Measurements from ENCODE around the gene C1orf167. TPM values are rescaled to one million over a fixed set of nuclear protein-coding genes. Genes with fewer than 3 reads are reported as not detected.

C1orf167 gene
- total and polyA plus RNA-seq, 2 of the 8 experiments (the other 6 are each of a cell fraction or from before 2014, with no cell fraction given): 0.70 to 1.3 TPM

- Histone ChIP-seq H3K9me3 (ENCODE audit: insufficient read depth in 2 of 2, low read depth in 1 of 2, low read length in 1 of 2) (no peaks in the 10 kb centered on the region), H2AK5ac (ENCODE audit: low read depth, low read length) (no peak overlapping the region), H2BK12ac (ENCODE audit: low read depth, low read length) (no peak overlapping the region), H2AFZ (ENCODE audit: low read length) (no peak overlapping the region), H3K27ac (ENCODE audit: low read depth, low read length) (no peak overlapping the region), H2BK15ac (ENCODE audit: low read length) (no peak overlapping the region), H3K4me1 (replicated peaks in 1 of 4; ENCODE audit: control insufficient read depth in 3 of 4, insufficient read depth in 4 of 4, low read length in 3 of 4) (no peaks in the 10 kb centered on the region), H3K18ac (ENCODE audit: extremely low read depth, low read length) (no peak overlapping the region), H3K23me2 (ENCODE audit: low read depth, low read length) (no peaks in the 10 kb centered on the region), H4K8ac (ENCODE audit: extremely low read depth, insufficient read depth, low read length) (no peak overlapping the region), H3K56ac (replicated peaks; ENCODE audit: insufficient read length, low read depth, low read length) (no peak overlapping the region), H3K4me3 (ENCODE audit: extremely low read depth in 1 of 4, insufficient read depth in 2 of 4, low read depth in 3 of 4, low read length in 4 of 4) (no peak overlapping the region), H4K20me1 (replicated peaks in 1 of 2; ENCODE audit: control insufficient read depth in 1 of 2, insufficient read depth in 2 of 2, low read length in 2 of 2) (no peaks in the 10 kb centered on the region), H3K79me1 (ENCODE audit: low read depth, low read length) (no peaks in the 10 kb centered on the region), H3K4me2 (ENCODE audit: insufficient read depth in 1 of 2, low read depth in 2 of 2, low read length in 2 of 2) (no peak overlapping the region), H4K5ac (ENCODE audit: insufficient read length, low read depth, low read length) (no peak overlapping the region), H2BK120ac (replicated peaks; ENCODE audit: low read depth, low read length) (no peak overlapping the region), H2BK20ac (ENCODE audit: low read length) (no peak overlapping the region), H3K27me3 (replicated peaks in 1 of 4; ENCODE audit: control insufficient read depth in 3 of 4, extremely low read depth in 1 of 4, insufficient read depth in 3 of 4, low read length in 3 of 4) (no peaks in the 10 kb centered on the region), H3K36me3 (ENCODE audit: control insufficient read depth in 2 of 4, insufficient read depth in 4 of 4, low read length in 3 of 4) (no peaks in the 10 kb centered on the region), H4K91ac (replicated peaks; ENCODE audit: insufficient read length, low read length) (no peak overlapping the region), H3K14ac (ENCODE audit: insufficient read length) (no peak overlapping the region), H3K79me2 (ENCODE audit: control insufficient read depth in 1 of 2, insufficient read depth in 2 of 2, low read length in 2 of 2) (no peaks in the 10 kb centered on the region), H3K4ac (replicated peaks; ENCODE audit: insufficient read length, low read depth, low read length) (no peak overlapping the region), H3K23ac (ENCODE audit: insufficient read length) (no peak overlapping the region), H3K9ac (replicated peaks in 1 of 4; ENCODE audit: extremely low read depth in 1 of 4, low read depth in 3 of 4, low read length in 3 of 4) (no peak overlapping the region), H2BK5ac (ENCODE audit: low read depth, low read length) (no peak overlapping the region)
- ChIA-PET POLR2A (ENCODE audit: partially characterized antibody) (interaction anchor here (0.8 to 1.5 kb wide), 6 partner anchors 9 to 137 kb away, joined by 3 to 5 read pairs (median 4); partner anchors contain the start of gene AGTRAP), CTCF (ENCODE audit: partially characterized antibody) (interaction anchor here (0.5 to 1.6 kb wide), 4 partner anchors 9 to 475 kb away, joined by 3 to 4 read pairs (median 3); no protein-coding TSS in a partner anchor)
- WGBS, 2 experiments (ENCODE audit: extremely low coverage in 1 of 2, insufficient coverage in 1 of 2, insufficient read length in 1 of 2, insufficient replicate concordance in 2 of 2, low coverage in 1 of 2, low lambda C conversion rate in 2 of 2, missing lambda C conversion rate in 1 of 2): 84% methylated on average over 5 of the region's 5 CpGs; no CpG with 5 or more reads in 1 of the 2 experiments
- FAIRE-seq (no peak), DNase-seq (ENCODE audit: low read depth in 1 of 2, low spot score in 2 of 2) (no peak)
- TF ChIP-seq SIRT6 (IDR thresholded peaks at IDR 0.05; ENCODE audit: low read length) (no peak), MAX (IDR thresholded peaks at IDR 0.05) (no peak), ZNF274 (IDR thresholded peaks at IDR 0.05; ENCODE audit: borderline replicate concordance, extremely low read depth, low read length) (no peak), CHD2 (IDR thresholded peaks at IDR 0.05; ENCODE audit: low read length) (no peak), POLR2A (IDR thresholded peaks at IDR 0.05; ENCODE audit: control extremely low read depth in 1 of 2, low read depth in 2 of 2, low read length in 2 of 2) (no peak), SP4 (IDR thresholded peaks at IDR 0.05; ENCODE audit: low read length) (no peak), PHF8 (conservative IDR thresholded peaks at IDR 0.05; ENCODE audit: low read depth, low read length) (no peak)
Observed at GRCh38 chr1:11772458-11772857, 10.5 kb downstream of the C1orf167 start.
